Activated T-cell treated with anti-CD3 and anti-CD28 coated beads for 24 hours (primary cell): ENCODE data around the gene ZBTB8A.
A peak's percentile ranks its signal among the peaks of the same experiment; 100 is the strongest.
"Not testable (repeated sequence)": the region's sequence is repeated elsewhere in the genome, so short reads cannot be mapped to it uniquely, and the experiment has no call there.

ENCODE experiments used
- DNase-seq: peaks from one replicate; pipeline ENCODE4 v3.0.0-alpha.2; 2020; ENCODE audit warnings: low read depth

ZBTB8A gene

DNA sequence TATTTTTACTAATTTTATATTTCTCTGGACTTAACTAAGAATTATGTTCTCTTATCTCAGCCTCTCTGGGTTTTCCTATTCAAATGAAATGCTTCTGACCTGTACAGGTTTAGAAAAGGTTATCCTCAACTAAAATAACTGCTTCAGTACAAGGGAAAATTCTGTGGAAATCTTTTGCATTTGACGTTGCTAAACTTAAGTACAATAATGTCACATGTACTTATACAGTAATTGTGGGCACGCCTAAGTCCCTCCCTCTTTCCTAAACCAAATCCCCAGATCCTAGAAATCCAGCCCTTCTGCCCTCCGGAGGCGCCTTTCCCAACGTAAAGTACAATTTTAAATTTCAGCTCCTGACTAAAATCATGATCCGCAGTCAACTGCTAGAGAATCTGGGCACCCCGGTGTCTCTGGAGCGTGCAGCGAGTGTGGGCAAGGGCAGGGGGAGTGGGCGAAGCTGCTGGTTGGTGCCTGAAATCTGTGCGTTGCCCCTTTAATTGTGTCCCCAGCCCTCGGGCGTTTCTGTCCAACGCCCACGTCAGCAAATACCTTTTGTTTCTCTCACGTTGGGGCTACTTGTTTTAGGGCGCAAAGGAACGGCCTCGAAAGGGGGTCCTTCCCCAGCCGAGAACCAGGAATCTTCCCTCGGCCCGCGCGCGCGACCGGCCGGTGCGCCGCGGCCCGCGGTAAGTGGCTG lies at the start of gene ZBTB8A:
TSS of gene ZBTB8A (plus strand) at position 541 of the 697 bp plus-strand sequence. CDS start 53,505 bp downstream, outside the sequence.
- DNase-seq = no peak

GRCh38 chr1:32489774-32490454 lies 49.3 kb upstream of the ZBTB8A start:
- no peak for DNase-seq

- DNase-seq = no peak
Observed at GRCh38 chr1:32491386-32491785, 47.8 kb upstream of the ZBTB8A start.

DNA sequence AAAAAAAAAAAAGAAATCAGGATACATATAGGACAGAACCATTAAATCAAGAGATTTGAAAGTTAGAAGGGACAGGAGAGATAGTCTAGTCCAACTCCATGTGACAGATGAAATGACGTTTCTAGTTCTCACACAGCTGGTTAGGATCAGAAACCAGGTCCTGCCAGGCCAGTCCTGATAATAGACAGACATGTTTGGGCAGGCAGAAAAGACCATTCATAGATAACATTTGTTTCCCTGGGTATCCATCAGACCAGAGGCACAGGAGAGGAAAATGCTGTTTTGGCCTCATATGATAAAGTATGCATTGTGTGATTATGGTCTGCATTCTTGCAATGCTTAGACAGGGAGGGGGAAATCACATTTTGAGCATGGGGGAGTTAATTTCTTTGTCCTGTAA lies 45.0 kb upstream of the ZBTB8A start:
- DNase-seq = no peak

GRCh38 chr1:32494711-32495337 lies 44.4 kb upstream of the ZBTB8A start:
- DNase-seq = no peak

- no peak for DNase-seq
Observed at GRCh38 chr1:32496127-32496526, 43.1 kb upstream of the ZBTB8A start.

GRCh38 chr1:32498751-32499150 lies 40.5 kb upstream of the ZBTB8A start:
- DNase-seq = no peak

DNA sequence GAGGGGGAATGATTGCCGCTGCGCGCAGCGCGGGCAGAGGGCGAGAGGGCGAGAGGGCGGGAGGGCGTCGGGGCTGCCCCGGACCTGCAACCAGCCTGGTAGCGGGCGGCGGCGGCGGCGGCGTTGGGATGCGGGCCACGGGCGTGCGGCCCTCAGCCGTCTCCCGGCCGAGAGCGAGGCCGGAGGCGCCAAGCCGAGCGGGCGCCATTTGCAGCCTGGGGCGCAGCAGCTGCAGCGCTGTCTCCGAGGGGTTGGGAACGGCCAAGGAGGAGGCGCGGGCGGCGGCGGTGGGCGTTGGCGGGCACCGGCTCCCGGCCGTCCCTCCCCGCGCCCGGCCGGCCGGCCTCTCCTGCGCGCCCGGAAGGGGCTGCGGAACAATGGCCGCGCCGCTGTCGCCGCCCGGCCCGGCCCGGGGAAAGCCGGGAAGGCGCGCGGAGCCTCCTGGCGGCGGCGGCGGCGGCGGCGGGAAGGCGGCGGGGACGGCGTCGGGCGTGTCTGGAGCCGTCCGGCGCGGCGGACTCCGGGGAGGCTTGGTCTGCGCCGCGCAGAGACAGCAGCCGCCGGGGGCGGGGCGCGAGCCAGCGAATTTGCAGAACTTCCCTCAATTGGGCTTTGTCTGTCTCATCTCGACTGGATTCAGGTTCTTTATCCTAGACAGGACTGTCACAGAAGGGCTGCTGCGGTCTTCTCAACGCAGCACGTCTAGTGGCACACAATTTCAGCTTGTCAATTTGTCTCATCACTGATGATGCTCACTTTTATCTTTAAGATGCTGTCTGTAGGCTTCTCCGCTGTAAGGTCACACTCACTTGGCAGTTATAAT lies 38.6 kb upstream of the ZBTB8A start:
- DNase-seq = peak; percentile 11

- no peak for DNase-seq
Observed at GRCh38 chr1:32501865-32502264, 37.4 kb upstream of the ZBTB8A start.

DNA sequence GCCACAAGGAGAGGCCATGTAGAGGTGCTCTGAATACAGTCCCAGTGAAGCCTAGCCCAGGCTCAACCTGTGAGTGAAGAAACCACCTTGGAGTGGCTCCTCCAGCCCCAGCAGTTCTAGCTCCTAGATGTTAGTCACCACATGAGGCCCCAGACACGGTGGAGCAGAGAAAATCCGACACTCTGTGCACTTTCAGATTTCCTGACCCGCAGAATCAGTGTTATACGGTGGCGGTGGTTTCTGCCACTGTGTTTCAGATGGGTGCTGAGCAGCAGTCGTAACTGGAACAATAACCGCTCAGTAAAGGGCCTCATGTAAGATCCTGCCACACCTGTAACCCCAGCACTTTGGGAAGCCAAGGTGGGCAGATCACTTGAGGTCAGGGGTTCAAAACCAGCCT lies 36.1 kb upstream of the ZBTB8A start:
- no peak for DNase-seq

DNA sequence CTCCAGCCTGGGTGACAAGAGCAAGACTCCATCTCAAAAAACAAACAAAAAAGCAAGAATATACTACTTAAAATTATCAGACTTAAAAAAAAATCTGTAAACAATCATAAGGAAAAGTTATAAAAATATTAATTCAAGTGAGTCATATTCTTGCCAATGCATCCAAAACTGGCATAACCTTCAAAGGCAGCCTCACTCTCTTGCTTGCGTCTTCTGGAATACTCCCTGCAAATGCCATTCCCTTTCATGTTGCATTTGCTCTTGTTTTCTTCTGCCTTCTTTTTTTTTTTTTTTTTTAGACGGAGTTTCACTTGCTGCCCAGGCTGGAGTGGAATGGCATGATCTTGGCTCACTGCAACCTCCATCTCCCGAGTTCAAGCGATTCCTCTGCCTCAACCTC lies 32.2 kb upstream of the ZBTB8A start:
- no peak for DNase-seq

DNA sequence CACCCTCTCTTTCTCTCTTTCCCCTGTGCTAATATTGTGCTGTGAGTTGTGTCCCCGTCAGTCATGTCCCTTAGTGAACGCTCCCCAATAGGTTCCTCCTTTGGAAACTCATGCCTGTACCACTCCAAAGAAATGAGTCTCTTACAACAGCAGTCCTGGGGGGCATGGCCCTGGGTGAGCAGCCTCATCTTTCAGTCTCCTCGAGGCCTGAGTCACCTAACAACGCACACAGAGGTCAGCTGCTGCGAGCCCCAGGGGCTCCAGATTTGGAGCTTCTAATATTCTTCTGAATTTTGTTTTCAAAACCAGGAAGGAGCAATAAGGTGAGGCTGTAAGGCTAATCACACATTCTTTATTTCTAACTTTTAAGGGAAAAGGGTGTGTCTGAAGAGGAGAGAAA lies 30.5 kb upstream of the ZBTB8A start:
- DNase-seq = no peak

- no peak for DNase-seq
Observed at GRCh38 chr1:32509939-32510338, 29.3 kb upstream of the ZBTB8A start.

GRCh38 chr1:32516402-32516801 lies 22.8 kb upstream of the ZBTB8A start:
- DNase-seq = no peak

GRCh38 chr1:32518976-32519375 lies 20.3 kb upstream of the ZBTB8A start:
- DNase-seq = no peak

DNA sequence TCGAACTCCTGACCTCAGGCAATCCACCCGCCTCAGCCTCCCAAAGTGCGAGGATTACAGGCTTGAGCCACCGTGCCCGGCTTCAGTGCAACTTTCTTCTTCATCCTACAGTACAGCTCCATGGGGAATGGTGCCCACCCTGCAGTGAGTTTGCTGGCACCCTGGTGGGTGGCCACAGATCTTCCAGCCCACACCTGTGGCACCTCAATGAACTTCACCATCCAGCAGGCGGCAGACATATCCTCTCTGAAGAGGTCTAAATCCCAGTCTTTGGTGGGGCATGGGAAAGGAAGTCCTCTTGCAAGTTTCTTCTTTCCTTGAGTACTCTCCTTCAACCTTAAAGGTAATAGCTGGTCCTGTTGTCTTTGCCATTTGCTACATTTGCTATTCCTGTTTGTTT lies 18.1 kb upstream of the ZBTB8A start:
- no peak for DNase-seq

DNA sequence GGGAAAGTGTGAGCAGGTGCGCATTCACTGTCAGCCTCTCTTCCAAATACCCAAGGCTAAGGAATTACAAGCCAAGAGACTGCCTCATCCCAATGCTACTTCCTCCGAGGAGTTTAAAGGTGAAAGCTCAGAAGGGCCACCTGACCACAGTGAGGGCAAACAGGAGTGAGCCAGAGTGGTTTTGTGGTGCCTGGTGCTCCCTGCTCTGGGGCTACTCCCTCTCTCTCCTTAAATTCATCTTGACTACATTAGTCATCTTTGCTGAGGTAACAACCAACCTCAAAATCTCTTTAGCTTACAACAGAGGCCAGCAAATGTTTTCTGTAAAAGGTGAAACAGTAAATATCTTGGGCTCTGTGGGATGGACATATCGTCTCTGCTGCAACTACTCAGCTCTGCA lies 14.2 kb upstream of the ZBTB8A start:
- no peak for DNase-seq

GRCh38 chr1:32525661-32526444 lies 13.4 kb upstream of the ZBTB8A start:
- DNase-seq = no peak

DNA sequence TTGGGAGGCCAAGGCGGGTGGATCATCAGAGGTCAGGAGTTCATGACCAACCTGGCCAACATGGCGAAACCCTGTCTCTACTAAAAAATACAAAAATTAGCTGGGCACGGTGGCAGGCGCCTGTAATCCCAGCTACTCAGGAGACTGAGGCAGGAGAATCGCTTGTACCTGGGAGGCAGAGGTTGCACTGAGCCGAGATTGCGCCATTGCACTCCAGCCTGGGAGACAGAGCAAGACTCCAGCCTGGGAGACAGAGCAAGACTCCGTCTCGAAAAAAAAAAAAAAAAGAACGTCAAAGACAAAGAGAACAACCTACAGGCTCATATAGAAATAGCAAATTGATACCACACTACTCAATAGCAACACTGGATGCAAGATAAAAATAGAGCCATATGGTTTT lies 10.7 kb upstream of the ZBTB8A start:
- DNase-seq = not testable (repeated sequence)

DNA sequence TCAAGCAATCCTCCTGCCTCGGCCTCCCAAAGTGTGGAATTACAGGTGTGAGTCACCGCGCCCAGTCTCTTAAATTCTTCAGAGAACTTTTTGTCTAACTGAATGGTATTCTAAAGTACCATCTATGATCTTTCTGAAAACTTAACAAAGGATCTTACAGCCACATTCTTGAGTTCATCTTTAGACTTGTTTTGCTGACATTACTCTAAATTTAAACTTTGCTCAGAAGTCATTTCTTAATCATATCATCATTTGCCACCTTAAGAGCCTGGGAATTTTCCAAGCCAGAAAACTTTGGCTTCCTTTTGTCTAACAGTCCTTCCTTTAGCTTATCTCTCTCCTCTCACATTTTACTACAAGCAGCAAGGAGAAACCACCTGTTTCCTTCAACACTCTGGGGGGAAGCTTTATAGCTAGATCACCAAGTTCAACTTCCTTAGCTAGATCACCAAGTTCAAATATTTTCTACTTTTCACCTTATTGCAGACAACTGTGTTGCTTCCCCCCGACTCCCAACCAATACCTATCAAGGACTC lies 5.4 kb upstream of the ZBTB8A start:
- no peak for DNase-seq

- DNase-seq = no peak
Observed at GRCh38 chr1:32536117-32536516, 3.1 kb upstream of the ZBTB8A start.
